Muscle of leg (tissue), 11 donors: ENCODE data around the gene ARPC5L. TPM values are rescaled to one million over a fixed set of nuclear protein-coding genes. Genes with fewer than 3 reads are reported as not detected.
A peak's percentile ranks its signal among the peaks of the same experiment; 100 is the strongest.
"Not testable (repeated sequence)": the region's sequence is repeated elsewhere in the genome, so short reads cannot be mapped to it uniquely, and the experiment has no call there.

ENCODE experiments used
- DNase-seq: peaks from one replicate; pipeline ENCODE4 v3.0.0; 2013
- H3K27ac ChIP-seq: one replicate; pipeline ENCODE4 v1.5.1; 2013; ENCODE audit warnings: mild to moderate bottlenecking, low read length, control low read depth
- H3K27me3 ChIP-seq: one replicate; pipeline ENCODE4 v1.6.1; 2013; ENCODE audit warnings: low read length; ENCODE audit not compliant: control insufficient read depth, insufficient read depth
- H3K36me3 ChIP-seq: one replicate; pipeline ENCODE4 v1.6.1; 2013; ENCODE audit warnings: low read length; ENCODE audit not compliant: control insufficient read depth, insufficient read depth
- H3K4me1 ChIP-seq: one replicate; pipeline ENCODE4 v1.6.1; 2013; ENCODE audit warnings: low read length; ENCODE audit not compliant: control insufficient read depth, insufficient read depth
- H3K4me3 ChIP-seq: one replicate; pipeline ENCODE4 v1.5.1; 2013; ENCODE audit warnings: low read length, control low read depth
- H3K9me3 ChIP-seq: replicated peaks from 2 replicates; pipeline ENCODE4 v1.6.1; 2013; ENCODE audit warnings: low read depth, low read length; ENCODE audit not compliant: control insufficient read depth
- WGBS: methylation state at CpG from one replicate; pipeline ENCODE4 v1.1.5; 2013; ENCODE audit warnings: missing lambda C conversion rate; ENCODE audit not compliant: insufficient coverage; 5-methylcytosine and 5-hydroxymethylcytosine counted together
- polyA plus RNA-seq, 8 donors: library from polyadenylated mRNA; unstranded; fragments of 120-200 nt; gene quantifications; one replicate each; pipeline versions ENCODE4 v1.2.1 to v1.2.3, GENCODE V29; 2013; ENCODE audit warnings: inconsistent platforms in 1 of 8, low replicate concordance in 1 of 8; ENCODE audit not compliant: insufficient read length in 8 of 8, insufficient read depth in 1 of 8
- total RNA-seq: library from RNA; stranded (reverse); fragments of 120-200 nt; gene quantifications from one replicate; pipeline ENCODE4 v1.2.4, GENCODE V29; 2013

ARPC5L gene
- total and polyA plus RNA-seq, 9 donors, result 15.0 to 34.6 (median 31.8) TPM

DNA sequence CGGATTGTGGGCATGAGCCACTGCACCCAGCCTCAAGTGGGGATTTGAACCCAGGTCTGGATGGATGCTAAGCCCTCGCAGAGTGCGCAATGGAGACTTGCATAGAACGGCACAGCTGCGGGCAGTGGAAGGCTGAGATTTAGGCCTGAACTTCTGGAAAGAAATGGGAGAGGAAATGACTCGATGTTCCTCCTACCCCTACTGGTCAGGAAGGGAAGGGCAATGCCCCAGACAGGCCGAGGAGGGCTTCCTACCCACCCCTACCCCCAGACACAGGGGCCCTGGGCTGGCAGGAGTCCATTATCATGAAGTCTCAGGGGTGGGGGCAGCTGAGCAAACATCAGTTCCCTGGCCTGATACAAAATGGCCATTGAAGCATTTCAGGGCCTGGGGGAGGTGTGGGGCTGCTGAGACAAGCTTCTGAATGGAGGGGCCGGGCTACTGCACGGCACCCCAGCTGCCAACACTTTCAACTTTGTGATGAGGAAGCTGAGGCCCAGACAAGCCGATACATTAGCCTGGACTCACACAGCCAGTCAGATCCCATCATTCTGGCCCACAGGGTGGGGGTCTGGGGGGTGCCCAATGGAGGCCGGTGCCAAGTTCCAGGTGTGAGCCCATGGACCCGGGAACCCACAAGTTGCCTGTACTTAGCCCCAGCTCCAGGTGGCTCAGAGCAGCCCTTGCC, 22.2 kb upstream of the ARPC5L start:
- peak; percentile 72 for DNase-seq
- peaks cover 66% of the 10 kb centered on the region for H3K4me1 ChIP-seq
- H3K9me3 ChIP-seq, result no peaks in the 10 kb centered on the region
- no peaks in the 10 kb centered on the region for H3K27me3 ChIP-seq
- no peak overlapping the region for H3K4me3 ChIP-seq
- H3K36me3 ChIP-seq, result no peaks in the 10 kb centered on the region
- peak overlapping the region; percentile 96 for H3K27ac ChIP-seq
- 65% methylated on average over 5 of the region's 12 CpGs for WGBS

DNA sequence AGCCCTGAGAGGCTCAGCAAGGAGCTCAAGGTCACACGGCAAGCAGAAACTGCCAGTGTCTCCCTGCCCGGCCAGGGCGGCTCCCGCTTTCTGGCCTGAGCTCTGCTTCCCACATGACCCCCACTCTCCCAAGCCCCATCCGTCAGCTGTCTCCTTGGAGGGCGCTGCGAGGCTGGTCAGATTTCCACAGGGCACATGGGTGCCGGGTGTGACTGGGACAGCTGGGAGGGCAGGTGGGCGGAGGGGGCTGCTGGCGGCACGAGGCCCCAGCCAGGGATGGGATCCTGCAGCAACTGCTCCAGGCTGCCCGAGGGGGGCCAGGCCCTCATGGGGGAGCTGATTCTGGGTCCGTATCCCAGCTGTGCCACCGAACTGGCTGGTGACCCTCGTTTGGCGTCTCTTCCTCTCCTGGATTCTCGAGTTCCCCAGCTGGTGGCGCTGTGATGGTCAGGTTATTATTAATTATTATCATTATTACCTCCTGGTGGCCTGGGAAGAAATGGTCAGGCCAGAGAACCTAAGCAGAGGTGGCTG, 21.6 kb upstream of the ARPC5L start:
- Histone ChIP-seq H3K4me3 (no peak overlapping the region), H3K27me3 (no peaks in the 10 kb centered on the region), H3K27ac (peak overlapping the region; percentile 96), H3K36me3 (no peaks in the 10 kb centered on the region), H3K4me1 (peaks cover 60% of the 10 kb centered on the region), H3K9me3 (no peaks in the 10 kb centered on the region)
- peak; percentile 93 for DNase-seq
- WGBS, result 61% methylated on average over 5 of the region's 18 CpGs

DNA sequence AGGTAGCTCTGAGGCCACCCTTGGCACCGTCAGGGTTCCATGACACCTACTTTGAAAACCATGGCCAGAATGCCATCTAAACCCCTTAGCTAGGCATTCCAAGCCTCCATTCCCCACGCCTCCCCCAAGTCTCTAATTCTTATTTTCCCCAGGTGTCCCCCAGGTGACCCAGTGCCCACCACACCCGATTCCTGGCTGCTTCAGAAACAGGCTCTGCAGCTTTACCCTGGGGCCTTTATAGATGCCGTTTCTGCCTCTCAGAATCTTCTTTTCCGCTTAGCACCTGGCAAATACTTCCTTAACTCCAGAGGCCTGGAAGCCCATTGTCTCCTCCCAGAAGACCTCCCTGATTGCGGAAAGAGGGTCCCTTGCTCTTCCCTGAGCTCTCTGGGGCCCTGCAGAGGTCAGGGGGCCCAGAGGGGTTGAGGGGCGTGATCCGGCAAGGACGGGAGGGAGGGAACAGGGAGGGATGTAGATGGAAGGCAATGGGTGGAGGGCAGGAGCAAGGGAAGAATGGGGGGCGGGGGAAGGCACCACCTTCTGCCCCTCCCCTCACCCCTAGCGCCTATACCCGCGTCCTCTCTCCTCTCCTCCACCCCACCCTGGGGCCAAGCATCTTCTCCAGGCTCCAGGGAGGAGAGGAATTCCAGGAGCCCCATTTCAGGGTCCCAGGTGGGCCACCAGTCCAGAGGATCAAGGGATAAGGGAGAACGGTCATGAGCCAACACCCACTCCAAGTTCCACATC, 20.7 kb upstream of the ARPC5L start:
- peak overlapping the region; percentile 93 for H3K27ac ChIP-seq
- 74% methylated on average over 4 of the region's 14 CpGs for WGBS
- no peak for DNase-seq
- H3K27me3 ChIP-seq, result no peaks in the 10 kb centered on the region
- no peaks in the 10 kb centered on the region for H3K9me3 ChIP-seq
- no peak overlapping the region for H3K4me3 ChIP-seq
- peaks cover 52% of the 10 kb centered on the region for H3K4me1 ChIP-seq
- no peaks in the 10 kb centered on the region for H3K36me3 ChIP-seq

DNA sequence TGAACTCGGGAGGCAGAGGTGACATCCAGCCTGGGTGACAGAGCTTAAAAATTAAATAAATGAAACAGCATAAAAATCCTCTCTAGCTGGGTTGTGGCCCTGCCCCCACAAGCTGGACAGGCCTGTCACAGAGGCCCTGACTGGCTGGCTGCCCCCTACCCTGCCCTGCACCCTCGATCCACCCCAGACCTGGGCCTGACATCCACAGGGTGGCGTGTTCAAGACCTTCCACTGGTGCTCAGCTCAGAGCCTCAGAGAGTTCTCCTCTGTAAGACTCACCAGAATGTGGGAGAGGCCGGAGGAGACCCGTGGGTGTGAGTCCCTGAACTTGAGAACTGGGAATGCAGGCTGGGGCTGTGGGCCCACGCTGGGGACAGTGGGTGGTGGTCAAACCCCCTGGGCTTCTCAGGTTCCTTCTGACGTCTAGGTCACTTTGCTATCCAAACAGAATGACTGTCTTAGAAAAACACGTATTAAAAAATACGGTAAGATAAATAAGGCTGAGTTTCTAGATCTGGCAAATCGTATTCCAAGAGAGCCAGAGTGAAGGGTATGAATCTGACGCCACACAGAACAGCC, 18.4 kb upstream of the ARPC5L start:
- H3K9me3 ChIP-seq, result no peaks in the 10 kb centered on the region
- DNase-seq, result no peak
- peak overlapping the region; percentile 55 for H3K27ac ChIP-seq
- peaks cover 44% of the 10 kb centered on the region for H3K4me1 ChIP-seq
- H3K36me3 ChIP-seq, result no peaks in the 10 kb centered on the region
- no peaks in the 10 kb centered on the region for H3K27me3 ChIP-seq
- H3K4me3 ChIP-seq, result no peak overlapping the region
- WGBS, result 79% methylated on average over 9 of the region's 11 CpGs

DNA sequence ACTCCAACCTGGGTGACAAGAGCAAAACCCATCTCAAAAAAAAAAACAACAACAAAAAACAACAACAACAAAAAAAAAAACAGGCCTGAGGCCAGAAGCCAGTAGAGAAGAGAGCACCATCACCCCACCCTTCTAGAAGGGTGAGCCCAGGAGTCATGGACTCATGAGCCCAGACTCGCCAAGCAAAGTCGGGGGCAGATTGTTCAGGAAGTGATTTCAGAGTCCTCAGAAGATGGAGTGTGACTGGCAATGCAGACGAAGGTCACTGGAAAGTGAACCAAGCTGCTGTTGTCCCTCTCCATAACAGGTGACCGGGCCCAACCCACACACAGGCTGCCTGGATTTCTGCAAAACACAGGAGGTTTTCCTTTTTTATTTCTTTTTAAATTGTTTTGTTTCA, 17.6 kb upstream of the ARPC5L start:
- DNase-seq, result no peak
- WGBS, result 81% methylated on average over 2 of the region's 4 CpGs
- Histone ChIP-seq H3K36me3 (no peaks in the 10 kb centered on the region), H3K4me3 (no peak overlapping the region), H3K27ac (no peak overlapping the region), H3K9me3 (no peaks in the 10 kb centered on the region), H3K4me1 (peaks cover 44% of the 10 kb centered on the region), H3K27me3 (no peaks in the 10 kb centered on the region)

DNA sequence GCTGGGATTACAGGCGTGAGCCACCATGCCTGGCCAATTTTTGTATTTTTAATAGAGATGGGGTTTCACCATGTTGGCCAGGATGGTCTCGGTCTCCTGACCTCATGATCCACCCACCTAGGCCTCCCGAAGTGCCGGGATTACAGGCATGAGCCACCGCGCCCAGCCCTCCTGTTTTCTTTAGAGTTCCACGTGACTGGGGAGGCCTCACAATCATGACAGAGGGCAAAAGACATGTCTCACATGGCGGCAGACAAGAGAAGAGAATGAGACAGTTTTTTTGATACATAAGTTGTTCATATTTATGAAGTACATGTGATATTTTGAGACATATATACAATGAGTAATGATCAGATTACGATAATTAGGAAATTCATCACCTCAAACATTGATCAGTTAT, 15.5 kb upstream of the ARPC5L start:
- H3K27ac ChIP-seq, H3K4me3 ChIP-seq, H3K36me3 ChIP-seq, H3K27me3 ChIP-seq, DNase-seq, H3K9me3 ChIP-seq: not testable (repeated sequence)
- WGBS, result 93% methylated on average over 3 of the region's 9 CpGs
- peaks cover 37% of the 10 kb centered on the region for H3K4me1 ChIP-seq

DNA sequence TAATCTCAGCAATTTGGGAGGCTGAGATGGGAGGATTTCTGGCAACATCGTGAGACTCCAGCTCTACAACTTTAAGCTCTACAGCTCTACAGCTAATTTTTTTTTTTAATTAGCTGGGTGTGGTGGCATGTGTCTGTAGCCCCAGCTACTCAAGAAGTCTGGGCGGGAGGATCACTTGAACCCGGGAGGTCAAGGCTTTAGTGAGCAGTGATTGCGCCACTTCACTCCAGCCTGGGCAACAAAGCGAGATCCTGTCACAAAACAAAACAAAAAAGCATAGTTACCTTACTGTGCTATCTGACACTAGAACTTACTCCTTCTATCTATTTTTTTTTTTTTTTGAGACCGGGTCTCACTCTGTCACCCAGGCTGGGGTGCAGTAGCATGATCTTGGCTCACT, 15.0 kb upstream of the ARPC5L start:
- WGBS, result 100% methylated on average over 2 of the region's 6 CpGs

DNA sequence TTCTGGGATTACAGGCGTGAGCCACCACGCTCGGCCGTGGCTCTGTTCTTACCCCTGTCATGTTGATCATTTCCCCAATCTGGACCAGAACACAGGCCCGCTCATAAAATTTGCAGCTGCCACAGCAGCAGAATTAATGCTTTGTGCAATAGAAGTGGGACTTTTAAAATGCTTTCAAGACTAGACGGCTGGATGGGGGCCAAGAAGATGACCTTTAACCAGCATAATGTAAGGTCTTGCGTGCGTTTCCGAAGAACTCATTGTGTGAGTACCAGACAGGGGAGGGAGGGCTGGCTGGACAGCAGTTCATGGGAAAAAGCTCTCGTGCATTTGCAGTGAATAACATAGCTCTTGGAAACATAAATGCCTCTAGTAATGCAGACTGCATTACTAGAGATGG, 12.1 kb upstream of the ARPC5L start:
- Histone ChIP-seq H3K27me3 (no peaks in the 10 kb centered on the region), H3K27ac (no peak overlapping the region), H3K36me3 (no peaks in the 10 kb centered on the region)

More for the DNA sequence above, 15.0 kb upstream of the ARPC5L start:
- no peak overlapping the region for H3K27ac ChIP-seq
- H3K9me3 ChIP-seq, result no peaks in the 10 kb centered on the region
- DNase-seq, result no peak
- no peaks in the 10 kb centered on the region for H3K27me3 ChIP-seq
- H3K4me1 ChIP-seq, result peaks cover 37% of the 10 kb centered on the region
- H3K4me3 ChIP-seq, result no peak overlapping the region
- H3K36me3 ChIP-seq, result no peaks in the 10 kb centered on the region

DNA sequence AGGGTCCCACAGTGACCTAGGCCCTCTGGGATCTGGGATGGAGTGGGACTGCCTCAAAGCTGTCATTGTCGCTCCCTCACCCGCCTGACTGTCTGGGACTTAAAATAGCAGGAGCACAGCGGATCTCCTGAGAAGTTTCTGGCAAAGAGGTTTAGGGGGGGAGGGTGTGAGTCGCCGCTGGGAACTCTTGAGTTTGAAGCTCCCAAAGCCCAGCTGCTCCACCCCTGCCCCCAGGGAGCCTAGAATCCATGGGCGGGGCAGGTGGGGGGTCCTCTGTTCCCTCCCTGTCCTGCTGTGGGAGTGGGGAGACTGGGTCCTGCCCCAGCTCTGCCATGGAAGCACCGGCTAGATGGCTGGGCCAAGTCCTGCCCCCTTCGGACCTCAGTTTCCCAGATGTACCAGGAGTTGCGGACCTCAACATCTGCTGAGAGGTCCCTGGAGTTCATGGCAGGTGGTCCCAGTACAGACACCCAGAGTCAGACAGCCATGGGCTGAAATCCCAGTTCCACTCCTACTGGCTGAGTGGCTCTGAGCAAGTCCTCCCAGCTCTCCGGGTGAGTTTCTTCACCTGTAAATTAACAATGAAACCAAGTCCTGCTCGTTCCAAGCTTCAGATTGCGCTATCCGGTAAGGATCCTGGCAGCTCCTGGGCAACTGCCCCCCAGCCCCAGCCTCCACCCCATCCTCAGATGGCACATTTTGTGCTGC, 9.7 kb upstream of the ARPC5L start:
- DNase-seq, result peak; percentile 78
- Histone ChIP-seq H3K9me3 (no peaks in the 10 kb centered on the region), H3K27ac (peak overlapping the region; percentile 74), H3K36me3 (peaks cover 15% of the 10 kb centered on the region), H3K4me1 (peaks cover 41% of the 10 kb centered on the region), H3K4me3 (peak overlapping the region; percentile 45), H3K27me3 (no peaks in the 10 kb centered on the region)
- 42% methylated on average over 8 of the region's 13 CpGs for WGBS

More for the DNA sequence above, 12.1 kb upstream of the ARPC5L start:
- WGBS, result 33% methylated on average over 8 of the region's 10 CpGs
- Histone ChIP-seq H3K4me3 (no peak overlapping the region), H3K4me1 (peaks cover 41% of the 10 kb centered on the region), H3K9me3 (no peaks in the 10 kb centered on the region)
- DNase-seq, result peak; percentile 83
